Activated CD4-positive, alpha-beta T cell treated with anti-CD3 and anti-CD28 coated beads for 4 hours (primary cell): ENCODE results near the gene RTN4RL1.
"Not testable (repeated sequence)": the region's sequence is repeated elsewhere in the genome, so short reads cannot be mapped to it uniquely, and the experiment has no call there.

Source experiments
- DNase-seq, 2 donors: peaks; one replicate each; pipeline ENCODE4 v3.0.0-alpha.2; 2020

The RTN4RL1 gene

GRCh38 chr17:2023692-2024571 lies 1.2 kb downstream of the RTN4RL1 start:
- DNase-seq, result peak; percentile 43 to 51

GRCh38 chr17:2023256-2023655 lies 1.9 kb downstream of the RTN4RL1 start:
- DNase-seq, result no peak

GRCh38 chr17:2022647-2023240 lies 2.4 kb downstream of the RTN4RL1 start:
- no peak for DNase-seq

GRCh38 chr17:2020721-2021120 lies 4.4 kb downstream of the RTN4RL1 start:
- DNase-seq, result no peak

GRCh38 chr17:2019723-2020122 lies 5.4 kb downstream of the RTN4RL1 start:
- DNase-seq, result no peak

GRCh38 chr17:2018716-2019510 lies 6.2 kb downstream of the RTN4RL1 start:
- DNase-seq, result no peak

- DNase-seq, result no peak
These were observed 7.7 kb downstream of the RTN4RL1 start for GRCh38 chr17:2017274-2017941.

GRCh38 chr17:2016494-2016893 lies 8.6 kb downstream of the RTN4RL1 start:
- no peak for DNase-seq

- DNase-seq, result no peak
These were observed 9.8 kb downstream of the RTN4RL1 start for GRCh38 chr17:2015314-2015713.

- DNase-seq, result no peak
These were observed 11.2 kb downstream of the RTN4RL1 start for GRCh38 chr17:2013994-2014317.

- not testable (repeated sequence) for DNase-seq
These were observed 11.7 kb downstream of the RTN4RL1 start for GRCh38 chr17:2013220-2013993.

GRCh38 chr17:2012499-2012898 lies 12.6 kb downstream of the RTN4RL1 start:
- DNase-seq, result no peak

GRCh38 chr17:2011411-2012371 lies 13.4 kb downstream of the RTN4RL1 start:
- DNase-seq, result no peak

GRCh38 chr17:2009737-2010136 lies 15.4 kb downstream of the RTN4RL1 start:
- no peak for DNase-seq

GRCh38 chr17:2008332-2009126 lies 16.6 kb downstream of the RTN4RL1 start:
- no peak for DNase-seq

GRCh38 chr17:2004435-2004952 lies 20.6 kb downstream of the RTN4RL1 start:
- DNase-seq, result no peak

GRCh38 chr17:2003525-2003924 lies 21.6 kb downstream of the RTN4RL1 start:
- no peak for DNase-seq

- DNase-seq, result no peak
These were observed 22.3 kb downstream of the RTN4RL1 start for GRCh38 chr17:2002767-2003329.

- DNase-seq, result no peak
These were observed 25.4 kb downstream of the RTN4RL1 start for GRCh38 chr17:1999557-2000251.
